K562 (cell line): Measurements from ENCODE around the gene ULK2.

Experiments used
- CREB3L1 ChIP-seq: fragments of 450-650 bp; IDR thresholded peaks from 2 replicates; pipeline ENCODE4 v1.6.1; 2014; ENCODE audit warnings: low read depth, mild to moderate bottlenecking, moderate library complexity, borderline replicate concordance
- CTCF ChIP-seq, 3 experiments: IDR thresholded peaks in 2 of 3; conservative IDR thresholded peaks in 1 of 3; 2 replicates each; pipeline ENCODE4 v1.5.1; 2011 to 2012; ENCODE audit warnings: low read length in 3 of 3, mild to moderate bottlenecking in 3 of 3, control low read depth in 2 of 3, improper control_type of control experiment in 1 of 3, inconsistent platforms in 1 of 3, low read depth in 1 of 3, mixed read lengths in 1 of 3, moderate library complexity in 1 of 3; ENCODE audit not compliant: insufficient read depth in 2 of 3
- EGR1 ChIP-seq: fragments of 450-650 bp; conservative IDR thresholded peaks from 2 replicates; pipeline ENCODE4 v1.6.1; 2017; ENCODE audit warnings: mild to moderate bottlenecking
- MCM3 ChIP-seq: fragments of 450-650 bp; IDR thresholded peaks from 2 replicates; pipeline ENCODE4 v1.6.1; 2016
- NFE2 ChIP-seq: IDR thresholded peaks from 2 replicates; pipeline ENCODE4 v1.6.1; 2014; ENCODE audit warnings: antibody characterized with exemption, low read depth
- POLR2AphosphoS5 ChIP-seq: IDR thresholded peaks from 2 replicates; pipeline ENCODE4 v1.6.1; 2011; ENCODE audit warnings: mild to moderate bottlenecking, low read depth, low read length, moderate library complexity; ENCODE audit not compliant: control insufficient read depth, insufficient read depth
- PRDM10 ChIP-seq: fragments of 450-650 bp; IDR thresholded peaks from 2 replicates; pipeline ENCODE4 v1.6.1; 2018; ENCODE audit not compliant: partially characterized antibody
- ZFX ChIP-seq: sonication (generic); formaldehyde crosslinking; IDR thresholded peaks from 2 replicates; pipeline ENCODE4 v1.8.0; 2022; ENCODE audit warnings: mild to moderate bottlenecking, missing genetic modification reagents, moderate library complexity
- ZNF561 ChIP-seq: fragments of 450-650 bp; formaldehyde crosslinking; conservative IDR thresholded peaks from 2 replicates; pipeline ENCODE4 v1.4.0; 2020; ENCODE audit warnings: mild to moderate bottlenecking, moderate library complexity
- ZNF589 ChIP-seq: fragments of 200-800 bp; sonication (Bioruptor generic); IDR thresholded peaks from 2 replicates; pipeline ENCODE4 v1.6.1; 2016; ENCODE audit warnings: low read depth, missing genetic modification characterization, missing compliant biosample characterization

GRCh38 chr17:19787733-19788357, 79.9 kb downstream of the ULK2 start:
- TF ChIP-seq ZFX (no peak), POLR2AphosphoS5 (no peak), NFE2 (no peak), ZNF561 (CRISPR knock-in tag) (no peak), EGR1 (no peak), MCM3 (no peak), CREB3L1 (no peak), PRDM10 (no peak), CTCF (IDR thresholded peaks at IDR 0.05 in 2 of 3, conservative IDR thresholded peaks at IDR 0.05 in 1 of 3; ENCODE audit: insufficient read depth in 2 of 3, low read depth in 1 of 3, low read length in 3 of 3) (no peak), ZNF589 (CRISPR knock-in tag) (no peak)
